Medulla oblongata (tissue), 1 donor: ENCODE results near the gene C1orf198.

Experiments used
- DNase-seq: peaks from one replicate; pipeline ENCODE4 v3.0.0-alpha.2; 2015; ENCODE audit errors: extremely low spot score

C1orf198 gene

DNA sequence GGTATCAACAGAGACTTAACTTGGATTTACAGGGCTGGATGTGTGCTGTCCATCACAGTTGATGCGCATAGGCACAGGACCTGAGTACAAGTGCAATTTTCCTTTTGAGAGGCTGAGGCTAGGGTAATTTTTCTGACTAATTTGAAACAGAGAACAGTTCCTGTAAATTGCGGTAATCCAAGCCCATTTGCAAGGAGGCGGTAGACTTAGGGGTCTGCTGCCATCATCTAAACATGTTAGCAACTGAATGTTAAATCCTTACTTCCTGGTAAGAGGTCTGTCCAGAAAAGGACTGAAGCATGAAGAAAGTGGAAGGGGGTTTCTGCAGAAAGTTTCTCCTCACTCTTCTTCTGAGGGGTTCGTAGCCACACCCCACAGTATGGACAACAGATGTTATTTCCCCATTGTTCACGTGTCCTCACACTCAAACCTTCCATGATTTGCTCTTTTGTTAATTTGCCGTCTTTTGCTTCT is 23.7 kb upstream of the C1orf198 start:
- DNase-seq: no peak

DNA sequence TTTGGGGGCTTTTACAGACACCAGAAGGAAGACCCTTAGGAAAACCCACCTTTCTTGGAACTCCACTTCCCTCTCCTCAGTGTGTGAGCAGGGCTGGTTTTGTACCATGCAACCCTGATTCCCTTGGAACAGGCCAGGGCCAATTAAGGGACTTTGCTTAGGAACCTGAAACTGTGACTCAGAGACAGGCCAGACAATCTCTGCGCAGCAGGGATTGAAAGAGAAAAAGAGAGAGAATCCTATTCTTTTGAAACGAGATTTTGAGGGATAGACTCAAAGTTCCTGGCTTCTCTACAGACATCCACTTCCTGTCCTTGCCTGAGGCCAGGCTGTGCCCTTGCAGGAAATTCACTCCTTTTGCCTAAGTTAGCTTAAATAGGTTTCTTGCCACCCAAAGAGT is 23.1 kb upstream of the C1orf198 start:
- no peak for DNase-seq

DNA sequence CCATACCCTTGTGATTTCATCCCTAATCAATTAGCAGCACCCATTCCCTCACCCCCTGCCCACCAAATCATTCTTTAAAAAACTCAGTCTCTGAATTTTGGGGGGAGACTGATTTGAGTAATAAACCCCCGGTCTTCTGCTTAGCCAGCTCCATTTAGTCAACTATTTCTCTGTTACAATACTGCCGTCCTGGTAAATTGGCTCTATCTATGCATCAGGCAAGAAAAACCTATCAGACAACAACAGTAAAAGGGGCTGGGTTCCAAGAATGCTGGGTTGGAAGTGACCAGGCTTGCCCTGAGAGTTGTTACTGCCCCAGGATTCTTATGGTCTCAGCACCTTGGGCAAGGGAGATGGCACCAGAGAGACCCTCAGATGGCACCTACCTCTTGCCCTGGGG is 16.3 kb upstream of the C1orf198 start:
- DNase-seq: no peak

DNA sequence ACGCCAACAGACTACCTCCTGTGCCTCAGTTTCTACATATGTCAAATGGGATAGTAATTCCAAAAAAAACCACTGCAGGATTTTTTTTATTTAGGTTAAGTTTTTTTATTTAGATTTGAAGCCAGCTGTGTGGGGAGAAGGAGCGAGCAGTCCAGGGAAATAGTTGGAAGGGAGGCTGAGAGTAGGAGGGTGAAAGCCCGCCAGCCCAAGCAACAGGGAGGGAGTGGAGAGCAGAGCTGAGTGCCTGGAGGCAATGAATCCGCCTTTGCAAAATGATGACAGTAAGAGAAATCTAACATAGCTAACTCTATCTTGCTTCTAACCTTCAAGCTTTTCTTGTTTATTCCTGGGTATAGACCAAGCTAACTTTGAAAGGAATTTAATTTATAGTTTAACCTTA is 15.6 kb upstream of the C1orf198 start:
- no peak for DNase-seq

DNA sequence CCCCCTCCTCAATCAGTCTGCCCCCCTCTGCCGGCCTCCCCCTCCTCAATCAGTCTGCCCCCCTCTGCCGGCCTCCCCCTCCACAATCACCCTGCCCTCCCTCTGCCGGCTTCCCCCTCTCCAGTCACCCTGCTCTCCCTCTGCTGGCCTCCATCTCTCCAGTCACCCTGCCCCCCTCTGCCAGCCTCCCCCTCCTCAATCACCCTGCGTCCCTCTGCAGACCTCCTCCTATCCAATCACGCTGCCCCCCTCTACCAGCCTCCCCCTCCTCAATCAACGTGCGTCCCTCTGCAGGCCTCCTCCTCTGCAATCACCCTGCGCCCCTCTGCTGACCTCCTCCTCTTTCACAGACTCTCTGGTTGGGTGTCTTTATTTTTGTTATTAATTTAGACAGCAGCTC is 11.5 kb upstream of the C1orf198 start:
- DNase-seq: no peak

DNA sequence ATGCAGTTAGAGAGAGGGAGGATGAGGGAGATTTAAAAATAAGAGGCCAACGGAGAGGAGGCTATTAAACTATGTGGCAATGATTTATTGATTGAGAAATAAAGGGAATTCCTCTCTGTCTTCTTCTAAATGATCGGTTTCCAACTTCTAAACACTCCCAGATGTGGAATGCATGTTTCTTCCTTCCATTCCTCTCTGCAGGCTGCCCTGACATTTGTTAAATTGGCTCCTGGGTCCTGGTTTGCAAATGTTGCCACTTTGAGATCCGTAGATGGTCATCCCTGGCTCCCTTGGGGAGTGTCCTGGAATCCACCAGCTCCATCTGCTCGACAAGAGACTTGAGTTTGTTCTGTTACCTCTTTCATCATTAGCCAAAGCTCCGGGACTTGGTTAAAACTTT is 10.3 kb upstream of the C1orf198 start:
- DNase-seq: no peak

DNA sequence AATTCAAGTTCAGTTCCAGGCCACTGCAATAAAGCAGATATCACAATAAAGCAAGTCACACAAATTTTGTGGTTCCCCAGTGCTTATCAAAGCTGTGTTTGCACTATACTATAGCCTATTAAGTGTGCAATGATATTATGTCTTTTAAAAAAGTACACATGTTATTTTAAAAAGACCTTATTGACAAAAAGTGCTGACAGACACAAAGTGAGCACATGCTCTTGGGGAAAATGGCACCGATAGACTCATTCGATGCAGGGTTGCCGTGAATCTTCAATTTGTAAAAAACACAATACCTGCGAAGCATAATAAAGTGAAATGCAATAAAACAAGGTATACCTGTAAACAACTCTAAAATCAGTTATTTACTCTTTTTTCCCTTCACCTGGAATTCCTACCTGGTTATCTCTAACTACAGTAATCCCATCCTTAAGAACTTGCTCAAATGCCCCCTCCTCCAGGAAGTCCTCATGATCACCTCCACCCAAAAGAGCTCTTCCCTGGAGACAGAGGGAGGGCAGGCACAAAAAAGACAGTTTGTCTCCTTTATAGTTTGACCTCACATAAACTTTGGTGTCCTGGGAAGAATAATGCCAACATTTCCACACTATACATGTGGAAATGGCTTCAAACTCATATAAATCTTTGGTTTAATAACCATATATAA is 9.7 kb upstream of the C1orf198 start:
- DNase-seq: no peak

DNA sequence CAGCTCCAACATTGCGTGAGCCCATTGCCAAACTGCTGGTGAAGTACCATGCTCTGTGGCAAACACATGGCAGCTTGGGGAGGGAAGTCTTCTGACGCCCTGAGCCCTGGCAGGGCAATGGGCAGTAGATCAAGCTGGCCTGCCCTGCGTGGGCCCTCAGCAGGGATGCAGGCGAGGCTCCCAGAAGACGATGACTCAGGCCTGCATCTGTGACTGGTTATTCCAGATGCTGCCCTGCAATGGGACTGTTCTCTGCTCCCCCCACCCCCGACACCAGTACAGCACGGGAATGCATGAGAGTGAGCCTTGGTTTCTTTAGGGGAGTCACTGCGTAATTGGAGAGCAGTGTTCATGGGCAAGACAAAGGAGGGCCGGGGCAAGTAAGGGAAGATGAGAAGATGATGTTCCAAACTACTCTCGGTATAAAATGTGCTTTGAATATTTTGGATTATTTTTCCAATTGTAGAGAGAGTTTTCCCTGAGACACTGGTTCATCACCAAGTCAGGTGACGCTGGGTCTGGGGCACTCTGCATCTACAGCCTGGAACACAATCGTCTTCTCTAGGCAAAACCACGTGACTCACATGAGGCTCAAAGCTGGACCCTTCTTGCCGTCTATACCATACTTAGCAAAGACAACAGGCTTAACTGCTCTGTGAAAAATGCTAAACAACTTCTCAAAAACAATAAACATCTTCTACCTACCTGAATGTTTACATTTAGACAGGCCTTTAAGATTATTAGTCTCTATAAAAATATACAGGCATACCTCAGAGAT is 9.0 kb upstream of the C1orf198 start:
- DNase-seq: no peak

DNA sequence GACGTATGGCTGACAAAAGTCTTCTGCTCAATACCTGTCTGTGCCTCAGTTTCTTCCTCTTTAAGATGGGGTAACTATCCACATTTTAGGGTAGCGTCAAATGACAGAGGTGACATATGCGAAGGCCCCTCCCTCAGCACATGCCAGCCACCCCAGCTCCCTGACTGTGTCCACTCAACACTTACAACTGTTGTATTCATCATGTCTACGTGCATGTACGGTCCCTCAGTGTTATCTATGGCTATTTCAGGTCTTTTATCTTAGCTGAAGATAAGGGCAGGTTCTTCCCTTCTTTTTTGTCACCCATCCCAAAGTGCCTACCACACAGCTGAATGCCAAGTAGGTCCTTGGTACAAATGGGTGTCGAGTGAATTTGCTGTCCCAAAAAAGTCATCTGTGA is 8.3 kb upstream of the C1orf198 start:
- DNase-seq: no peak

DNA sequence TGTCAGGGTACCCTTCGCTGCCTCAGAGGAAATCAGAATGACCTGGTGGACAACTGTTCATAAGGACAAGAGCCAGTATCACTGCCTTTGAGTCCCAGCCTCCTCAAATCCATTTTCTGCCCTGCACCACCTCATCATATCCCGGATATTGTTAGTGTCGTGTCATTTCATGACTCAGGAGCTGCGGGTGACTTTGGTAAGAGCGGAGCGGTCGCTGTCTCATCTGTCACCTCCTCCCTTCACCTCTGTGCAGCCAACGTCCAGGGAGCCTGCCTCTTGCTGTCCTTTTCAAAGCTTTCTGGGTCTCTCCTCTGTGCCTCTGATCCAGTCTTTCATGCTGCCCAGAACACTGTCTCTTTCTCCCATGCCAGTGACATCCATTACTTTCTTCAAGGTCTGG is 7.0 kb upstream of the C1orf198 start:
- no peak for DNase-seq

DNA sequence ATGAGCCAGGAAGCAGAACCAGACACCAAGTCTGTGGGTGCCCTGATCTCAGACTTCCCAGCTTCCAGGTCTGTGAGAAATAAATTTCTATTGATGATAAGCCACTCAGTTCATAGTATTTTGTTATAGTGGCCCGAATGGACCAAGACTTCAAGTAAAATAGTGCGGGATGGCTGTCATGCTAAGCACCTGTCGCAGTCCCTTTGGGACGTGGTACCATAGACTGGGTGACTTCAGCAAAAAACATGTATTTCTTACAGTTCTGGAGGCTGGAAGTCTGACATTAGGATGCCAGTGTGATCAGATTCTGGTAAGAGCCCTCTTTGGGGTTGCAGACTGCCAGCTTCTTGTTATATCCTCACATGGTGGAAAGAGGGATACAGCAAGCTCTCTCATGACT is 2.6 kb upstream of the C1orf198 start:
- no peak for DNase-seq

DNA sequence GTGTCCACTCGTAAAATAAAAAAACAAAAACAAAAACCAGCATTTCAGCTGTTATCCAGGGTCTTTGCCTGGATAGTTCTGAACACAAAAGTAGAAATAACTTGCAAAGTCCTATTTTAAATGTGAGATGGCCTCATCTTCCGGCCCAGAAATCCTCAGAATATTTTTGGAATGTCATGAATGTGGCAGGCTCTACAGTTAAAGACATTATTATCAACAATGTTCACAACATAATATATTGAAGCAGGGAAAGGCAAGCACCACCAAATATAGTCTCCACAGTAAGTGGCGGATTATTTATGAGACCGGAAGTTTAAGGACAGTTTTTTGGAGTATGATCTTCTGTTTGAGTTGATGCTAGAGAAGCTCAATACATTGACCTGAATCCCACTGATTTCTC is 1.2 kb upstream of the C1orf198 start:
- no peak for DNase-seq

DNA sequence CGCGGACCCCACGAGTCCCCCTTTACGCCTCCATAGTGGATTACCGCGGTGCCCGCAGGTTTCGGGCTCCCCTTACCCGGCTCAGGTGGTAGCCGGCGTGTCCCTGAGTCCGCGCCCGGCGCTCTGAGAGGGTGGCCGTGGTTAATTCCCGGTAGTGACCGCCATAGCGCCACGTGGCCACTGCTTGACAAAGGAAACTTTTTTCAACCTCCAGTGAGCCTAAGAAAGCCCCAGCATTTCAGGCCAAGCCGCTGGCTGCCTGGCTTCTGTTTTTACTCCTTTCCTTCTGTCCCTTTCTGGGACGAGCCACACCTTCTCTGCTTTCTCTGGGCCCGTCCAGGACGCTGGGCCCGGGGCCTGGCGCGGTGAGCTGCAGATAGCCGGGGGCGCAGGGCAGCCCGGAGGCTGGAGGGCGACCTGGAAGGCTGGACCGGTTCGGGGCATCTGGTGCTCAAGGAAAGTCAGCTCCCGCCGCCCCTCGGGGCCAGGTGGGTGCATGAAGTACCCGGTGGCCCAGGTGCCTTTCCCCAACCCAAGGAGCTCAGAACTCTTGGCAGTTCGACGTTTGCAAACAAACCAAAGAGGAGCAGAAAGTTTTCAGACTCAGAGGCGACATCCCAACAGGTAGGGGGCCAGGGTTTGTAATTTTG is 540 bp upstream of the C1orf198 start:
- DNase-seq: peak; percentile 62

DNA sequence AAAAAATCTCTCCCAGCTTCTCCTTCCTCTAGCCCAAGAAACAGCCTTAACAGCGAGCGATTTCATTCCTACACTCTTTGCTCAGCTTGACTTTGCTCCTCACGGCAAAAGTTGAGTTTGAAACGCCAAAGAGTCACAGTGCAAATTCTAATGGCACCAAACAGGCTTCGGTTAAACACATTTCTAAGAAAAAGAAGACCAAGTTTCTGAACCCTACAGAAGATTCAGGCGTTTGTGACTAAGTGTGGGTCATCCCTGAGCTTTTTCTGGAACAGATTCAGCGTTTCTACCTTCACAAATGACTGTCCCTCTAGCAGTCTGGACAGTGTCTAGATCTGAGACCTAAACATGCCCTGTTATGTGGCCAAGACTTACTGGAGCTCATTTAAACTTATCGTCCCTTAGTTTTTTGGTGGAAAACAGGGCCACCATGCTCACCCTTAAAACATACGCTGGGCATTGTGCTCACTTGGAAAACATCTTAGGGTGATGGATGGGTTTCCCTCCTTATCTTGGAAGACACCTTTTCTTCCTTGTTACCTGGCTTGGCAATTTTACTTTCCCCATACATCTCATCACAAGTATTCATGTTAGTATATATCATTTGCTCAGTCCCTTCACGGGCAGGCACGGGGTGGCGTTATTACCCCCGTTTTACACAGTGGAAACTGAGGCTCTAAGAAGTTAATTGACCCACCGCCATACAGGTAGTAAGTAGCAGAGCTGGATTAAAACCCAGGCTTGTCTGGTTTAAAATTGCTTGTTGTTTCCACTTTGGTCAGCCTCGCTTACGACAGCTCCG is 1.0 kb downstream of the C1orf198 start:
- peak; percentile 58 for DNase-seq

DNA sequence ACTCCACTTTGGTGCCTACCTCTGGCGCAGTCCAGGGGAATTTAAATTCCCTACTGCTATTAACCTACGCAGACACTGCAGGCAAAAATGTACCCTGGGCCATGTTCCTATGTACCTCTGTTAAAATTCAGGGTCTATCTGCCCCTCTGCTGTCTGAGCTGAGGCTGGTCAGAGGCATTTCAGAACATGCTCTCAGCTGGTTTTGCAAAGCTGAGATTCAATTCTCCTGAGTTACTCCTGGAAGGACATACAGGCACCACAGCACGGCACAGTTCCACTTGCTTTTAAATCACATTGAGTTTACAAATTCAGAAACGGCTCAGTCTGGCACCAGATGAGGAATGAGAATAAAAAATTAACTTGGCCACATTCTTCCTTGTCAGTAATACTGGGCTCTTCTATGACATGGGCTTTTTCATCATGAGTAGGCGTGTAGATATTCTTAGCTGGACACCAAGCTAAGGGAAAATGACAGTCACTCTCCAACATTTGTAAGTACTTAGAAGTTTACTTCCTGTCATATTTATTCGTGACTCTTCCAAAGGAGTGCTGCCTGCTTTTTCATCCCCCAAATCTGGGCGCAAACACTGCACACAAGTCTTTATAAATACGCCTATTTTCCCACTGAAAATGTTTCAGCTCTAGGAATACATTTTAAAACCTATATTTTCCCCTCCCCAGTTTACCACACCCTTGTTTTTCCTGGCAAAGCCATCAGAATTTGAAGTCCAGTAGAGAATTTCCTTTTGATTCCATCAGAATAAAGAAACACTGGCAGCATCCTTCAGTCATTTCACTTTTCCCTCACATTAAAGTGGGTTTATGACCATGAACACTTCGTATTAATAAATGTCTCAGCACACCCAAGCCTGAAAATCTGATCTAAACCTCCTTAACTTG is 1.9 kb downstream of the C1orf198 start:
- DNase-seq: peak; percentile 57

DNA sequence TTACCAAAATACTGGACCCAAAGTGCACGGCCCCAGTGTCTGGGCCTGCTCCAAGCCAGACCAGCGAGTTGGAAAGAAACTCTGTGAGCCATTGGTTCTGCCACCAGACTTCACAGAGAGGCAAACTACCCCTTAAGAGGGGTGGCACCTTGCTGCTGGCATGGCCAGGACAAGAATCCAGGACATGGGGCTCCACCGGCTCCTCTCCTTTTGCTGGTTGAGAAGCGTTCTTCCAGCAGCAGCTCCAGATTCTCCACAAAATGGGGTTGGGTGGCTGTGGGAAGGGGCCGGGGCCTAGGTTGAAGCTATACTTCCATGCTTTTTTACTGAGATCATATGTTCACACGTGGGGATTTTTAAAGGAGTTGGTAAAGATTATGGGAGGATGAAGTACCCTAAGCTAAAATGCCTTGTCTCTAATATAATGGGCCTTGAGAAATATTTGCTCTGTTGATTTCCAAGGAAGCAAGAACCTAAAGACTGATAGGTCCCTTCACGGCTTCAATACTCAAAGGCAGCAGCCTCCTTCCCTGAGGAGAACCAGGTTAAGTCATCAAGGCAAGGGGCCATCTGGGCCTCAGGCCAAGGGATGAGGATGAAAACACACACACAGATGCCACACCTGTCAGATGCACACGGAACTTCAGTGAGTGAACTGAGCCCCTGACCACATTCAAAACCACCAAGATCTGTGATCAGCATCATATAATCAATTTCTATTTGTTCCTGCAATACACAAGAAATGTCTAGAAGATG is 3.1 kb downstream of the C1orf198 start:
- DNase-seq: no peak

DNA sequence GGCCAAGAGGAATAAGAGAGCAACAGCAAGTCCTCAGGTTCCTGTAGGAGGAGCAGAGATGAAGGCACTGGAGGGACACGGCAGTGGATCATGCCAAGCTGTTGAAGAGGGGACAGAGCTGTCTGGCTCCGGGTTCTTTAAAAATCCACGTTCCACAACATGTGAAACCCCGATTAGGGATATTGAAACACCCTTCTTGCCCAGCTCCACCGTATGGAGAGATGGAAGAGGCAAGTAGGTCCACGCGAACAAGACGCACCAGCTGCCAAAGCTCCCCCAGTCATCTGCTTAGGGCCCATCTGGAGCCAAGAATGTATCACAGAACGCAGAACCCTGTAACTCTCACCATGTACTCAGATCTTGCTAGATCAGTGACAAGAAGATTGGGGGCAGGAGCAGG is 3.9 kb downstream of the C1orf198 start:
- DNase-seq: no peak

DNA sequence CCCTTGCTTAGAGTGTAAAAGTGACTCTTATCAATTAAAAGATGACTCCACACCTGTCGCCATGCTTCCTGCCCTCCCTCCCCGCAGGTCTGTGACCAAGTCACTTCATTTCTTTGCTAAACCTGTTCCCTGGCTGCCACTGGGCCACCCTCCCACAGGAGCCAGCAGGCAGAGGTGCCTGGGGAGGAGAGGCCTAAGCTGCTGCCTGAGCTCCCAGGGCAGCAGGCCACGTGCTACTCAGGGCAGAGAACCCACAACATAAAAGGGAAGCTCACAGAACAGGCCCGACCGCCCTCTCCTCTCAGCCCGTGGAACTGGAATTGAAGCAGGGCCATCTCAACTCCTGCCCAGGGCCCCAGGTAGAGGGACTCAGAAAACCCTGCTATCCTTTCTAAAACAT is 4.9 kb downstream of the C1orf198 start:
- peak; percentile 75 for DNase-seq

DNA sequence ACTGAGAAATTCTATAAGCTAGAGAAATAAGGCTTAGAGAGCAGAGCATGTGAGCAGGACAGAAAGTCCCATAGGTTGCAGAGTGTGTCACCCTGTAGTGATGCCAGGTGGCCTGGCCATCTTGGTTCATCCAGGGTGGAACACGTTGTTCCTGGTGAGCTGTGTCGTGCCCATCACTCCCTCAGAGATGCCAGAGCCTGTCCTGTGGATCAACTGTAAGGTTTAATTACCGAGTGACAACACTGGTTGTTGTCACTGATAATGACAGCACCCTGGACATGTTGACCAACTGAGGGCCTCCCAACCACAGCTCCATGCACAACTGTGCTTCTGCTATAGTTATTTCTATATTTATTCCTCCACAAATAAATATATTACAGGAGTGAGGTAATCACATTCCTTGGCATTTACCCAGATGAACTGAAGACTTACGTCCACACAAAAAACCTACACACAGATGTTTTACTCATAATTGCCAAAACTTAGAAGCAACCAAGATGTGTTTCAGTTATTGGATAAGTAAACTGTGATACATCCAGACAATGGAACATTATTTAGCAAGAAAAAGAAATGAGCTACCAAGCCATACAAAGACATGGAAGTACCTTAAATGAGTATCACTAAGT is 6.2 kb downstream of the C1orf198 start:
- DNase-seq: no peak

DNA sequence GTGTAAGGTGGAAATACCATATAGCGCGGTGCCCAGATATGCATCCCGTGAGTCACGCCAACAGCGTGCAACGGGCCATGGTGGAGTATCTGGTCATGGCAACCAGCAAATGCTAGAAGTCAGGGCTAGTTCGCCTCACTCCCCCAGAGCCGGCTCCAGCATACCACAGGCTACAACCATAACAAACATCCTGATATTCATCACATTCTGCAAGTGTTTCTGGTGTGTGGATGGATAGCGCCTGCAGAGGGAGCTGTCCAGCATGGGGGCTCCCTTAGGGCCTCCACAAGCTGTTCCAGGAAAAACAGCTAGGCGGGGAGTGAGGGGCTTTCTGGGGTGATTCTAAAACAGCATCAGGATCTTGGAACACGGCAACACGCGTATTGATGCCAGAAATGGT is 6.8 kb downstream of the C1orf198 start:
- peak; percentile 4 for DNase-seq
